GM21576 (cell line): ENCODE measurements around the gene ASCL5.

ENCODE experiments used
- ATAC-seq: cut with Tn5 transposase; IDR thresholded peaks from one replicate; pipeline ENCODE4 v1.9.1; 2021; ENCODE audit warnings: mild to moderate bottlenecking, moderate library complexity; ENCODE audit not compliant: unreplicated experiment

ASCL5 gene

DNA sequence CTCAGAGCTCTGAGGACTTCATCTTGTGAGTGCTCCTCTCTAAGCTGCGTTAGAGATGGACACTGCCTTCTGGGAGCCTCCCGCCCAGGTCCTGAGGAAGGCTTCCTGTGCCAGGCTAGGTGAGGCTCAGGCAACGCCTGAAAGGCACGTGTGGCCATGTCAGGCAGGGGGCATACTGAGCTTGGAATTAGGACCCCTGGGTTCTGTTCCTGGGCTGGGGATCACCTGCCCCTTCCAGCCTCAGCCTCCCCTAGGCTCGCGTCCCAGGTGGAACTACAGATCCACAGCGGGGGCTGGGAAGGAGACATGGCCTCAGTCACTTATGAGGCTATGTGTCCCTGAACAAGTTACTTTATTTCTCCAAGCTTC, 10.0 kb upstream of the ASCL5 start:
- no peak for ATAC-seq

DNA sequence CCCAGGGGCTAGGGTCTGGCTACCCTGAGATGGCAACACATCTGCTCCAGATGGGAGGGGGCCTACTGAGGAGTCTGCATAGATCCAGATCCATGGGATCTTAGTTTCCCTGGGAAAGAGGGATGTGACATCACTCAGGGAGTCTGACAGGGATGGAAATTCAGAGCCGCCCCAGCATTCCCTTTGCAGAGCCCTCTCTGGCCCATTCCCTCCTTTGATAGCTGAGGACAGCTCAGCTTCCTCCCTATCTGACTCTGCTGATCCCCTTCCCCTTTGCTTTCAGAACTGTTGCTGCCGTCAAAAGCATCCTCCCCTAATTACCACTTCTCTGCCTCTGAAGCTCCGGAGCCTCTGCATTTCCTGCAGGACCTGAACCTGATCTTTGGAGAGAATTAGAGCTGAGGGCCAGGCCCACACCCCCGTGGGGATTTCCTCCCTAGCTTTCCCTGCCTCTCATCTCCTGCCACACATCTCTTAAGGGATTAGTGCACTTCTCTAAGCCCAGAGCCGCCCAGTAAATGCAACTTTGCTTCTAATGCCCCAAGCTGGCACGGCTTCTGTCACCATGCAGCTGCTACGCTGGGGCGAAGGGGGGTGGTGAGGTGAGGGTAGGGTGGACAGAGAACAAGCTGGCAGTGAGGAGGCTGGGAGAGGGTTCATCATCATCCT, 9.5 kb upstream of the ASCL5 start:
- ATAC-seq, result no peak

GRCh38 chr1:201134405-201134804, 7.4 kb upstream of the ASCL5 start:
- no peak for ATAC-seq

- no peak for ATAC-seq
These were observed 4.4 kb upstream of the ASCL5 start for GRCh38 chr1:201131398-201131797.

- no peak for ATAC-seq
These were observed 2.0 kb upstream of the ASCL5 start for GRCh38 chr1:201128962-201129361.

- ATAC-seq, result no peak
These were observed 1.5 kb upstream of the ASCL5 start for GRCh38 chr1:201128476-201128875.

GRCh38 chr1:201127755-201128455, 921 bp upstream of the ASCL5 start:
- ATAC-seq, result no peak

DNA sequence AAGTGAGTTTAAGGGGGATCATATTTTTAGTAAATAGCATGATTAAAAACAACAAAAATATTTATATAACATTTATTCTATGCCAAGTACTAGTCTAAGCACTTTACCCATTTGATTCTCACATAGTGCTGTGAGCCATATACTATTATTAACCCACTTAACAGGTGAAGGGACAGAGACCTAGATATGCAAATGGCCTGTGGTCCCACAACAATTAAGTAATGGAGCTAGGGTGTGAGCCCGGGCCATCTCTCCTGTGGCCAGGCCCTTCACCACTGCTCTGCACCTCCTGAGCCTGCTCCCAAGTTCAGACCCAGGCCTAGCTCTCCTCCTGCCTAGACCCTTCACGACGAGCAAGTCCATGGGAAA, 537 bp downstream of the ASCL5 start:
- ATAC-seq, result no peak

GRCh38 chr1:201125800-201126199, 1.2 kb downstream of the ASCL5 start:
- no peak for ATAC-seq

DNA sequence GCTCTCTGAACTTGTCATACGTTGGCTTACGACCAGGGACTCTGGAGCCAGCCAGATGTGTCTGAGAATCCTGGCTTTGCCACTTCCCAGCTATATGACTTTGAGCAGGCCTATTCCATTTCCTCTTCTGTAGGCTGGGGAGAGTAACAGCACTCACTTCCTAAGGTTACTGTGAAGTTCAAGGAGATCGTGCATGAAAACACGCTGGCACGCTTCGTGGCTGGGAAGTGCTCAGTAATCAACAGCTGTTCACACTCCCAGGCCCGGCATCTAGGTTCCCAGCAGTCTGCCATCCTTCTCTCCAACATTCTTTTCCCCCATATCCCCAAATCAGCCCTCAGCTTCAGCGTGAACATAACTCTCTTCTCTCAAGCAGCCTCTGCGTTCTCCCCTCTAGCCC, 2.0 kb downstream of the ASCL5 start:
- no peak for ATAC-seq

- ATAC-seq, result no peak
These were observed 3.1 kb downstream of the ASCL5 start for GRCh38 chr1:201123866-201124265.

GRCh38 chr1:201122321-201122957, 4.5 kb downstream of the ASCL5 start:
- no peak for ATAC-seq

- no peak for ATAC-seq
These were observed 7.5 kb downstream of the ASCL5 start for GRCh38 chr1:201119206-201120197.

- no peak for ATAC-seq
These were observed 10.9 kb downstream of the ASCL5 start for GRCh38 chr1:201116091-201116490.

DNA sequence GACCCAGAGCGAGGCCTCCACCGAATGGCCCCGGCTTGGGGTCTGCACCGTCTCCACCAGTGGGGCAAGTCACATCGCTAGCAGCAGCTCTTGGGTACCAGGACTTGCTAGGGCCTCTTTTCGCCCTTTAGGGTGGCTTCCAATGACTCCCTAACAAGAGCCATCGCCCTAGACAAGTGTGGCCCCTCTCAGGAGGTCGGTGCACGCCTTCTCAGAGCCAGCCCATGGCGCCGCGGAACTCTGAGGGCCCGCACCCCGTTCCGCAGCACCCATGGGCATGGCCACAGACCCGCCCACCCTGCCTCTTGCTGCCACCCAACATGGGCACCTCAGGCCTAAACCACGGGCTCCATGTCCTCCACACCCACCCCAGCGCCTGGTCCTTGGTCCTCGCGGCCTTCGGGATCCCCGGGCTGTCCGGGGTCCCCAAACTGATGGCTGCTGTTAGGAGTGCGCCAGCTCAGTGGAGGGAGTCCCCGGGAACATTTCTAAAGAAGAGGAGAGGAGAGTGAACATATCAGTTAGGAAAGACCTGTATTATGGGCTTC, 11.5 kb downstream of the ASCL5 start:
- ATAC-seq, result no peak

- ATAC-seq, result peak; percentile 85
These were observed 12.5 kb downstream of the ASCL5 start for GRCh38 chr1:201114245-201115131.

DNA sequence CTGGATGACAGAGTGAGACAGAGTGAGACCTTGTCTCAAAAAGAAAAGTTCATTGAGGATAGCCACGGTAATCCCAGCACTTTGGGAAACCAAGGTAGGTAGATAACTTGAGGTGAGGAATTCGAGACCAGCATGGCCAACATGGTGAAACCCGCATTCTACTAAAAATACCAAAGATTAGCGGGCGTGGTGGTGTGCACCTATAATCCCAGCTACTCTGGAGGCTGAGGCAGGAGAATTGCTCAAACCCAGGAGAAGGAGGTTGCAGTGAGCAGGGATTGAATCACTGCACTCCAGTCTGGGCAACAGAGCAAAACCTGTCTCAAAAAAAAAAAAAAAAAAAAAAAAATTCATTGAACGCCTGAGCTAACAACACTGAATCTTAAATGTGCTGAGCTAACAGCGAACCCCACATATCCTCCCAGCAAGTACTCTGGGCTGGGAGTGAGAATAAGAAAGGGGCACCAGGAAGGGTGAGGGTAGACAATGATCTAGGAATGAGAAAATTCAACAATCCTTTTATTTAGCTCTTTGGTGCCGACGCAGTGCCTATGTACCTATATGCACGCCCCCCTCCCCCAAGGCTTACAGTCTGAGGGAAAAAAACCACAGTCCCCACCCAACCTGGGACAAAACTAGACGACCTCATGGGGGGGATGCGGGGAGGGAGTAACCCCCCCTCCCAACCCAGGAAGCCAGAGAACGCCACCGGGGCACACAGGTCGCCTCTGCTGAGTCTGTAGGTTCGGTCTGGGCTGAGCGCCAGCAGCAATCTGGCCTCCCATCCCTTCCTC, 13.3 kb downstream of the ASCL5 start:
- no peak for ATAC-seq

- ATAC-seq, result no peak
These were observed 14.1 kb downstream of the ASCL5 start for GRCh38 chr1:201112926-201113325.

- no peak for ATAC-seq
These were observed 14.7 kb downstream of the ASCL5 start, which contains the start of gene CACNA1S for GRCh38 chr1:201112173-201112731. Gene CACNA1S (minus strand): TSS chr1:201112426. CDS start chr1:201112339, 87 bp downstream.
